K562 (cell line): ENCODE data around the gene SLC16A12. TPM values are rescaled to one million over a fixed set of nuclear protein-coding genes. Genes with fewer than 3 reads are reported as not detected.

Source experiments
- ATAC-seq: fragments of 200-7000 bp; cut with Tn5 transposase; 3 replicates; pipeline ENCODE4 v1.9.1; 2020; ENCODE audit warnings: moderate library complexity
- BruUV-seq: library from RNA; stranded (reverse); fragments of 400-500 nt; replicated peaks from 2 replicates; lab custom pipeline; 2021; lab: Mats Ljungman, UMichigan
- CTCF ChIA-PET: fragments of 300-600 bp; formaldehyde crosslinking; extraction: SDS; loops from one replicate; lab custom pipeline; 2021; ENCODE audit warnings: low intra/inter-chr PET ratio; lab: Yijun Ruan, JAX
- POLR2A ChIA-PET: fragments of 300-600, 350-650 bp; sonication (Branson Sonifier 250); formaldehyde crosslinking; extraction: SDS; loops from one replicate; lab custom pipeline; 2021; ENCODE audit warnings: antibody characterized with exemption, inconsistent platforms; lab: Yijun Ruan, JAX
- DNase-seq, 4 experiments: peaks; one replicate each; pipeline versions ENCODE4 v3.0.0 to v3.0.0-alpha.2; 2011 to 2018; ENCODE audit warnings: low spot score in 3 of 4, mixed read lengths in 3 of 4; ENCODE audit errors: extremely low read depth in 1 of 4
- FAIRE-seq: peaks from 2 replicates; lab custom pipeline; 2011; peaks lifted over from hg19 to GRCh38; lab: Jason Lieb, UNC
- H2AFZ ChIP-seq: 2 replicates; pipeline ENCODE4 v1.6.0; 2011; ENCODE audit warnings: low read depth, low read length, control low read depth, inconsistent platforms
- H3K27ac ChIP-seq: fragments of 200-600 bp; 3 replicates; pipeline ENCODE4 v1.8.0; 2011; ENCODE audit warnings: low read depth, mild to moderate bottlenecking, control low read depth, inconsistent platforms, low read length, moderate library complexity, mixed read lengths; ENCODE audit errors: extremely low read depth
- H3K27me3 ChIP-seq, 2 experiments: fragments of 300-600 bp in 1 of 2; 2 replicates in 1 of 2; 3 replicates in 1 of 2; pipeline versions ENCODE4 v1.6.0 to v1.8.0; 2011; ENCODE audit warnings: inconsistent platforms in 2 of 2, low read length in 2 of 2, mild to moderate bottlenecking in 1 of 2, mixed read lengths in 1 of 2, moderate library complexity in 1 of 2; ENCODE audit not compliant: control insufficient read depth in 2 of 2, insufficient read depth in 2 of 2
- H3K36me3 ChIP-seq: fragments of 300-600 bp; 3 replicates; pipeline ENCODE4 v1.8.0; 2011; ENCODE audit warnings: mild to moderate bottlenecking, low read length, inconsistent platforms; ENCODE audit not compliant: control insufficient read depth, insufficient read depth
- H3K4me1 ChIP-seq, 2 experiments: fragments of 200-600 bp in 1 of 2; replicated peaks in 1 of 2; 2 replicates in 1 of 2; 3 replicates in 1 of 2; pipeline versions ENCODE4 v1.5.1 to v1.8.0; 2011; ENCODE audit warnings: inconsistent platforms in 2 of 2, low read length in 2 of 2, mild to moderate bottlenecking in 1 of 2, mixed read lengths in 1 of 2, moderate library complexity in 1 of 2; ENCODE audit not compliant: control insufficient read depth in 2 of 2, insufficient read depth in 2 of 2
- H3K4me2 ChIP-seq: 2 replicates; pipeline ENCODE4 v1.6.1; 2011; ENCODE audit warnings: low read length, control low read depth, inconsistent platforms, mixed read lengths; ENCODE audit not compliant: insufficient read depth
- H3K4me3 ChIP-seq: fragments of 200-600 bp; sonication (generic), shearing (Covaris generic); 2 replicates; pipeline ENCODE4 v1.5.1; 2016; ENCODE audit warnings: control low read depth, inconsistent platforms
- H3K79me2 ChIP-seq: fragments of 200-600 bp; 3 replicates; pipeline ENCODE4 v1.8.0; 2011; ENCODE audit warnings: low read length, inconsistent platforms; ENCODE audit not compliant: control insufficient read depth, insufficient read depth
- H3K9ac ChIP-seq, 2 experiments: 2 replicates each; pipeline versions ENCODE4 v1.6.0 to v1.6.1; 2011; ENCODE audit warnings: low read depth in 2 of 2, low read length in 2 of 2, control low read depth in 1 of 2, inconsistent platforms in 1 of 2, mild to moderate bottlenecking in 1 of 2, mixed read lengths in 1 of 2; ENCODE audit not compliant: insufficient read depth in 1 of 2
- H3K9me1 ChIP-seq: one replicate; pipeline ENCODE4 v1.6.0; 2011; ENCODE audit warnings: inconsistent platforms, mild to moderate bottlenecking, low read length, moderate library complexity; ENCODE audit not compliant: control insufficient read depth, insufficient read depth
- H3K9me3 ChIP-seq: replicated peaks from 2 replicates; pipeline ENCODE4 v1.5.1; 2011; ENCODE audit warnings: low read depth, low read length, inconsistent platforms; ENCODE audit not compliant: control insufficient read depth, insufficient read depth
- H4K20me1 ChIP-seq: replicated peaks from 2 replicates; pipeline ENCODE4 v1.6.1; 2011; ENCODE audit warnings: low read length, inconsistent platforms, mixed read lengths; ENCODE audit not compliant: control insufficient read depth, insufficient read depth
- GTF2A2 ChIP-seq: IDR thresholded peaks from 2 replicates; pipeline ENCODE4 v1.6.1; 2016; ENCODE audit warnings: mild to moderate bottlenecking, missing genetic modification characterization, missing compliant biosample characterization
- MED1 ChIP-seq: sonication (generic); formaldehyde crosslinking; IDR thresholded peaks from 2 replicates; pipeline ENCODE4 v1.8.1; 2023; ENCODE audit warnings: missing genetic modification reagents, borderline replicate concordance
- MEIS2 ChIP-seq: fragments of 450-650 bp; IDR thresholded peaks from 2 replicates; pipeline ENCODE4 v1.6.1; 2014; ENCODE audit warnings: mild to moderate bottlenecking; ENCODE audit not compliant: partially characterized antibody
- PHB ChIP-seq: fragments of 250-450 bp; sonication (Bioruptor Pico); IDR thresholded peaks from 2 replicates; pipeline ENCODE4 v1.5.0; 2021
- U2AF1 ChIP-seq: fragments of 200-400 bp; formaldehyde crosslinking; optimal IDR thresholded peaks from 2 replicates; pipeline ENCODE3; 2017; ENCODE audit warnings: mild to moderate bottlenecking, low read depth, low read length, moderate library complexity
- WGBS: fragments of 100-300 bp; shearing (Covaris generic); methylation state at CpG from one replicate; pipeline ENCODE4 v1.1.6; 2016; ENCODE audit warnings: low coverage, mixed read lengths; ENCODE audit not compliant: insufficient coverage; ENCODE audit errors: missing lambda C conversion rate; 5-methylcytosine and 5-hydroxymethylcytosine counted together
- in situ Hi-C: fragments of 300-500 bp; cut with MboI; formaldehyde crosslinking; loops from 4 replicates; pipeline ENCODE4 v1.15.0; 2018; ENCODE audit warnings: inconsistent platforms, mixed read lengths
- intact Hi-C: fragments of 100-400 bp; cut with micrococcal nuclease; formaldehyde crosslinking; loops from 2 replicates; pipeline ENCODE4 v1.14.2; 2022
- polyA plus RNA-seq, 8 experiments: library from polyadenylated mRNA; depleted of rRNA in 4 of 8; stranded (reverse) in 5 of 8; unstranded in 3 of 8; fragments of >200 nt; fragmentation: Nextera tagmentation in 2 of 8; fragmentation: Illumina TruSeq in 1 of 8; extraction: Ambion mirVana in 2 of 8; extraction: Trizol in 1 of 8; gene quantifications; 2 replicates each; pipeline versions ENCODE4 v1.2.1 to v1.2.3, GENCODE V29; 2011 to 2014; ENCODE audit warnings: inconsistent platforms in 1 of 8, missing spikeins in 1 of 8
- total RNA-seq, 7 experiments: library from RNA; depleted of rRNA in 6 of 7; stranded (reverse); fragments of >200 nt in 6 of 7; fragmentation: Illumina TruSeq in 2 of 7; extraction: Trizol in 2 of 7; gene quantifications; 2 replicates each; pipeline versions ENCODE4 v1.2.1 to v1.2.3, GENCODE V29; 2011 to 2021; ENCODE audit warnings: low replicate concordance in 1 of 7
- TF ChIP-seq, protein P1 (sequence below): fragments of 450-650 bp; formaldehyde crosslinking; IDR thresholded peaks from 2 replicates; pipeline ENCODE4 v1.4.0; 2020; ENCODE audit warnings: mild to moderate bottlenecking, mixed read lengths

SLC16A12 gene
- total and polyA plus RNA-seq, 9 of the 15 experiments (the other 6 are each of a cell fraction or from before 2014, with no cell fraction given): not detected

DNA sequence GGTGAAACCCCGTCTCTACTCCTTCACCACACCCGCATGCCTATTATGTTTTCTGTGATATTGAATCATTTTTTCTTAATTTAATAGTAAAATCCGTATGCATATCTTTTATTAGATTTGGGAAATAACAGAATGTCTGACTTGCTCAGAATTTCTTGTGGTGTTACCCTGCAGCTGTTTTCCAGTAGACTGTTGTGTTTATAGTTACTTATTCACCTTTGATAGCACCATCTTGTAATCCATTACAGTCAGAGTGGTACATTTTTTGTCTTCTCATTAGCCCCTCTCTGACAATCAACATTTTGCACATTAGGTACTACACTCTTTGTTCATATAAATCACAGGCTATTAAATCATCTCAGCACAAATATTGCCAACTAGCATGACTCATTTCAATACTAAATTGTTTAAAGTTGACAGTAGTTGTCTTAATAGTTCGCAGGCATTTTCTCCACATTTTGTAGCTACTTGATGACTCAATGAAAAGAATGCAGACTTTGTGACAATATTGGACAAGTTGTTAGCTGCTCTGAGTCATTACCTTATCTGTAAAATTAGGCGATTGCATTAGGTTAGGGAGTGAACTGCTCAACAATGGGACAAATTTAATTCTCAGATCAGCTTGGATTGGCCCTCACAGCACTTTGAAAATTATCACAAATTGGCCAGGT is 17.8 kb upstream of the SLC16A12 start:
- no TSS peak for BruUV-seq
- H3K36me3 ChIP-seq: no peaks in the 10 kb centered on the region
- DNase-seq: no peak
- in situ Hi-C loops: no loop called here
- TF ChIP-seq, protein P1, sequence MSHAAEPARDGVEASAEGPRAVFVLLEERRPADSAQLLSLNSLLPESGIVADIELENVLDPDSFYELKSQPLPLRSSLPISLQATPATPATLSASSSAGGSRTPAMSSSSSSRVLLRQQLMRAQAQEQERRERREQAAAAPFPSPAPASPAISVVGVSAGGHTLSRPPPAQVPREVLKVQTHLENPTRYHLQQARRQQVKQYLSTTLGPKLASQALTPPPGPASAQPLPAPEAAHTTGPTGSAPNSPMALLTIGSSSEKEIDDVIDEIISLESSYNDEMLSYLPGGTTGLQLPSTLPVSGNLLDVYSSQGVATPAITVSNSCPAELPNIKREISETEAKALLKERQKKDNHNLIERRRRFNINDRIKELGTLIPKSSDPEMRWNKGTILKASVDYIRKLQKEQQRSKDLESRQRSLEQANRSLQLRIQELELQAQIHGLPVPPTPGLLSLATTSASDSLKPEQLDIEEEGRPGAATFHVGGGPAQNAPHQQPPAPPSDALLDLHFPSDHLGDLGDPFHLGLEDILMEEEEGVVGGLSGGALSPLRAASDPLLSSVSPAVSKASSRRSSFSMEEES (CRISPR knock-in tag): no peak
- TF ChIP-seq GTF2A2 (no peak), MEIS2 (peak; percentile 22), PHB (CRISPR knock-in tag) (no peak), U2AF1 (no peak), MED1 (no peak)
- ATAC-seq: no peak
- no peaks in the 10 kb centered on the region for H3K9me1 ChIP-seq
- no peak overlapping the region for H3K4me3 ChIP-seq
- no peak for FAIRE-seq
- ChIA-PET POLR2A (no interaction called here), CTCF (no interaction called here)
- no peak overlapping the region for H3K9ac ChIP-seq
- H3K9me3 ChIP-seq: no peaks in the 10 kb centered on the region
- no peaks in the 10 kb centered on the region; a peak in 1 of 5 replicates for H3K4me1 ChIP-seq
- H3K27me3 ChIP-seq: no peaks in the 10 kb centered on the region
- H4K20me1 ChIP-seq: no peaks in the 10 kb centered on the region
- no peak overlapping the region for H3K4me2 ChIP-seq
- no peak overlapping the region for H3K27ac ChIP-seq
- intact Hi-C loops: no loop called here
- 2% methylated on average over 3 of the region's 5 CpGs for WGBS
- no peak overlapping the region for H2AFZ ChIP-seq
- H3K79me2 ChIP-seq: no peaks in the 10 kb centered on the region
